BLaER1 (cell line): Measurements from ENCODE around the gene SSB.
A peak's percentile ranks its signal among the peaks of the same experiment; 100 is the strongest.
"Not testable (repeated sequence)": the region's sequence is repeated elsewhere in the genome, so short reads cannot be mapped to it uniquely, and the experiment has no call there.

Experiments used
- H3K27ac ChIP-seq: shearing (Covaris generic); formaldehyde crosslinking; 2 replicates; pipeline ENCODE4 v1.8.1; 2022
- H3K27me3 ChIP-seq: shearing (Covaris generic); formaldehyde crosslinking; 2 replicates; pipeline ENCODE4 v1.8.1; 2022
- H3K36me3 ChIP-seq: shearing (Covaris generic); formaldehyde crosslinking; 2 replicates; pipeline ENCODE4 v1.8.1; 2022
- H3K4me1 ChIP-seq: shearing (Covaris generic); formaldehyde crosslinking; 2 replicates; pipeline ENCODE4 v1.8.1; 2022
- H3K4me2 ChIP-seq: shearing (Covaris generic); formaldehyde crosslinking; 2 replicates; pipeline ENCODE4 v1.8.1; 2022
- H3K4me3 ChIP-seq: shearing (Covaris generic); formaldehyde crosslinking; 2 replicates; pipeline ENCODE4 v1.8.1; 2022
- H3K9ac ChIP-seq: shearing (Covaris generic); formaldehyde crosslinking; 2 replicates; pipeline ENCODE4 v1.8.1; 2022
- H3K9me3 ChIP-seq: shearing (Covaris generic); formaldehyde crosslinking; 2 replicates; pipeline ENCODE4 v1.8.1; 2022
- H4K20me1 ChIP-seq: shearing (Covaris generic); formaldehyde crosslinking; 2 replicates; pipeline ENCODE4 v1.8.1; 2022
- Cebpa-rat ChIP-seq: shearing (Covaris generic); IDR thresholded peaks from 2 replicates; pipeline ENCODE4 v1.8.1; 2022

Gene SSB

DNA sequence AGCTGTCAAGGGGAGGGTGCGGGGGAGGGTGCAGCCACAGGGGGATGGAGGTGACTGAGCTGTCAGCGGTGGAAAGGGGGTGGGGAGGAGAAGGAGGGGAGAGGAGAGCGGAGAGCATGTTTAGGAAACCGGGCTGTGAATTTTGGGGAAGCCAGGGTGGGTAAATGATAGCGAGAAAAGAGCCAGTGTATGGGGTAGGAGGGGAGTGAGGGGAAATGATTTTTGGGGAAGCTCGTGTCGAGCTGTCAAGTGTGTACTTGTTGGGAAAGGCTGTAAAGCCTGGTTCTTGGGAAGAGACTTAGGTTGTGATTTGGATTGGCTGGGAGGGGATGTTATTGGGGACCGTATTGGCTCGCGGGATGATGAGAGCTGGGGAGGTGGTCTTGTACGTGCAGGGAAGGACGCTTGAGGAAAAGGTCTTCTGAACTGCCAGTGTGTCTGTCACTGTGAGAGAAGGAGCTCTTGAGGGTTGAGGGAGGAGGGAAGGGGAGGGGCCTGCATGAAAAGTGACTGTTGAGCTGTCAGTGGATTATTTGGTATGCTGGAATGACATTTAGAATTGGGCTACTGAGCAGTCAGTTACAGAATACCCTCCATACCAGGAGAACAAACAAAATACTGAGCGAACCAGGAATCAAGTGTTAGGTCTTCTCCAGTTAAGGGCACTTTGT is 29.6 kb downstream of the SSB start:
- Histone ChIP-seq H3K36me3 (peaks cover 10% of the 10 kb centered on the region; the same call in 1 of the 2 replicates), H3K4me1 (peaks cover 36% of the 10 kb centered on the region), H3K27ac (peak overlapping the region; percentile 93), H4K20me1 (peaks cover 51% of the 10 kb centered on the region), H3K9me3 (no peaks in the 10 kb centered on the region), H3K27me3 (no peaks in the 10 kb centered on the region), H3K4me2 (peak overlapping the region; percentile 96), H3K4me3 (peak overlapping the region; percentile 100), H3K9ac (peak overlapping the region; percentile 96)
- no peak for TF ChIP-seq Cebpa-rat

DNA sequence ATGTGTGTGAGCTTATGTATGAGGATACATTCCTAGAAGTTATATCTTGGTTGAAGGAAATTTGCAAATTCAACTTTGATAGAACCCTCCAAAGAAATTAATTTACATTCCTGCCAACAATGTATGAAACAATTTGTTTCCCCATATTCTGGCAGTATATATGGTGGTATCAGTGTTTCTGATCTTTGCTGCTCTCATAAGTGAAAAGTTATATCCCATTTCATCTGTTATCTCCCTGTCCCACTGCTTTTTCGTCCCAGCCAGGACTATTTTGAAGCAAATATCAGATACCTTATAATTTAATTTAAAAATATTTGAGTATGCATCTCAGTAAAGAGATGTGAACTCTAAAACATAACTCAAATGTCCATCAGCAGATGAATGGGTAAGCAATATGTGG is 35.7 kb downstream of the SSB start:
- no peak overlapping the region for H3K4me2 ChIP-seq
- H3K27ac ChIP-seq, result no peak overlapping the region
- peaks cover 17% of the 10 kb centered on the region for H3K36me3 ChIP-seq
- H4K20me1 ChIP-seq, result peaks cover 63% of the 10 kb centered on the region
- no peaks in the 10 kb centered on the region for H3K9me3 ChIP-seq
- H3K9ac ChIP-seq, result no peak overlapping the region
- peaks cover 11% of the 10 kb centered on the region; the same call in 1 of the 2 replicates for H3K4me1 ChIP-seq
- H3K4me3 ChIP-seq, result no peak overlapping the region
- H3K27me3 ChIP-seq, result no peaks in the 10 kb centered on the region
- TF ChIP-seq Cebpa-rat, result no peak

DNA sequence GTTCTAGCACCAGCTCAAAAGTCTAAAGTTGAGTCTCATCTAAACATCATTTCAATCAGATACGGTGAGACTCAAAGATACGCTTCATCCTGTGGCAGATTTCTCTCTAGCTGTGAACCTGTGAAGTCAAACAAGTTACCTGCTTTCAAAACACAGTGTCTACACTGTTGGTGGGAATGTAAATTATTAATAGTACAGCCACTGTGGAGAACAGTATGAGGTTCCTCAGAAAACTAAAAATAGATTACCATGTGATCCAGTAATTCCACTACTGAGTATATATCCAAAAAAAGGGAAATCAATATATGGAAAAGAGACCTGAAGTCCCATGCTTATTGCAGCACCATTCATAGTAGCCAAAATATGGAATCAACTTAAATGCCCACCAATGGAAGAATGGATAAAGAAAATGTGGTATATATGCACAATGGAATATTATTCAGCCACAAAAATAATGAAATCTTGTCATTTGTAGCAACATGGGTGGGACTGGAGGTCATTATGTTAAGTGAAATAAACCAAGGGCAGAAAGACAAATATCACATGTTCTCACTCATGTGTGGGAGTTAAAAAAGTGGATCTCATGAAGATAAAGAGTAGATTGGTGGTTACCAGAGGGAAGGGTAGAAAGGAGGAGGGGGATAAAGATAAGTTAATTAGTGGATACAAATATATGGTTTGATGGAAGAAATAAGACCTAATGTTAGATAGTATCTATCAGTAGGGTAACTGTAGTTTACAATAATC is 40.2 kb downstream of the SSB start:
- TF ChIP-seq Cebpa-rat, result no peak
- H3K9ac ChIP-seq, result no peak overlapping the region
- no peak overlapping the region for H3K27ac ChIP-seq
- H3K4me2 ChIP-seq, result no peak overlapping the region
- peaks cover 20% of the 10 kb centered on the region for H3K9me3 ChIP-seq
- H3K4me1 ChIP-seq, result no peaks in the 10 kb centered on the region
- no peaks in the 10 kb centered on the region for H3K27me3 ChIP-seq
- H3K4me3 ChIP-seq, result no peak overlapping the region
- H4K20me1 ChIP-seq, result peaks cover 41% of the 10 kb centered on the region
- H3K36me3 ChIP-seq, result peaks cover 34% of the 10 kb centered on the region

DNA sequence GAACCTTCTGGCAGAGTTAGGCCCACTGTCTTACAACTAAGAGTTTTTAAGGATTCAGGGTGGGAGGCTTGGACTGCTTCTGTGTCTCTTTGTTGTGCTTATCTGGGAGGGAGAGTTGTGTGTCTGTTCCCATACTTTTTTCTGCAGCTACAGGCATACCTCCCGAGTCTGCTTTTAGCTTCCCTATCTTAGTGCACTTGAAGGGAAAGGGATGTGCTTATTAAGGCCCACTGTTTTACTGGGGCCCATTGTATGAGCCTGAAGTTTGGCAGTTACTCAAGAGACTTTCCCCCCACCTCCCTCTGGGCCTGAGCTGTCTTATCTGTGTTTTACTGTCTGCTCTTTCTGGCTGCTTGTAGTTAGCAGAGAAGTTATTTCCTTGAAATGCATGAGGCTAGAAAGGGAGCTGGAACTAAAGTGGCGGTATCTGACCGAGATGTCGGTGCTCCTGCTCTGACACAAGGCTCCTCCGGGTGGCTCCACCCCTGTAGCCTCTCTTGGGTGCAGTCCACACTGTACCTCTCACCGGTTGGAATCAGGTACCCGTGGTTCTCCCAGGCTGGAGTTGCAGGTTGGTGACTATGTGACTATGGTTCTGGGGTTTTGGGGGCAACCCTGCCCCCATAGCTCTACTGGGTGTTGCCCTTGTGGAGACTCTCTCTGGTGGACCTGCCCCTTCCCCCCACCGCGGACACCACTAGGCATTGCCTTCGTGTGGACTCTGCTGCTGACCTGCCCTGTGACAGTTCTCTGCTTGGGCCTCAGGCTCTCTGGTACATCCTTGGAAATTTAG is 41.5 kb downstream of the SSB start:
- Histone ChIP-seq H3K27me3 (no peaks in the 10 kb centered on the region), H3K36me3 (peaks cover 40% of the 10 kb centered on the region), H3K9ac (no peak overlapping the region), H3K27ac (no peak overlapping the region), H3K9me3 (peaks cover 20% of the 10 kb centered on the region), H4K20me1 (peaks cover 29% of the 10 kb centered on the region), H3K4me1 (no peaks in the 10 kb centered on the region), H3K4me2 (no peak overlapping the region), H3K4me3 (no peak overlapping the region)
- TF ChIP-seq Cebpa-rat, result no peak

DNA sequence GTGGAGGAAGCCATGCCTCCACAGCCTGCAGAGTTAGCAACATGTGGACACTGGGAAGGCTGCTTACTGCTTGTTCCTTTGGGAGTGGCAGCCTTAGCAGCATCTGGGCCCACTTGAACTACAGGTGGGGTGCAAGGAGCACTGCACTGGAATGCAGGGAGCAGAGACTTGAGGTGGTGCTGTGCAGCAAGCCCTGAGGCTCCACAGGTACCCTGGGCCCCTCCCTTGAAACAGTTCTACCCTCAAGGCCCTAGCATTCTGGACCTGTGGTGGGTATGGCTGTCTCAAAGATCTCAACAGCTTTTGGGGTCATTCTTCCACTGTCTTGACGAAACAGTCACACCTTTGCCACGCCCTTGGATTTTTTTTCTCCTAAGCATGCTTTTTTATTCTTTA is 42.1 kb downstream of the SSB start:
- Histone ChIP-seq H3K27ac (no peak overlapping the region), H3K36me3 (peaks cover 40% of the 10 kb centered on the region), H3K27me3 (no peaks in the 10 kb centered on the region), H4K20me1 (peaks cover 24% of the 10 kb centered on the region), H3K4me2 (no peak overlapping the region), H3K4me3 (no peak overlapping the region), H3K9ac (no peak overlapping the region), H3K4me1 (no peaks in the 10 kb centered on the region), H3K9me3 (peaks cover 20% of the 10 kb centered on the region)
- TF ChIP-seq Cebpa-rat, result no peak

DNA sequence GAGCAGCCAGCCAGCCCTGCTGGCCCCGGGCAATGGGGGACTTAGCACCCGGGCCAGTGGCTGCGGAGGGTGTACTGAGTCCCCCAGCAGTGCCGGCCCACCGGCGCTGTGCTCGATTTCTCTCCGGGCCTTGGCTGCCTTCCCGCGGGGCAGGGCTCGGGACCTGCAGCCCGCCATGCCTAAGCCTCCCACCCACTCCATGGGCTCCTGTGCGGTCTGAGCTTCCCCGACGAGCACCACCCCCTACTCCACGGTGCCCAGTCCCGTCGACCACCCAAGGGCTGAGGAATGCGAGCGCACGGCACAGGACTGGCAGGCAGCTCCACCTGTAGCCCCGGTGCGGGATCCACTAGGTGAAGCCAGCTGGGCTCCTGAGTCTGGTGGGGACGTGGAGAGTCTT is 43.0 kb downstream of the SSB start:
- Histone ChIP-seq H3K36me3 (peaks cover 40% of the 10 kb centered on the region), H3K9me3 (peaks cover 20% of the 10 kb centered on the region), H4K20me1 (peaks cover 18% of the 10 kb centered on the region)
- H3K9ac ChIP-seq, H3K4me3 ChIP-seq, H3K27me3 ChIP-seq, H3K4me2 ChIP-seq, H3K27ac ChIP-seq, H3K4me1 ChIP-seq: not testable (repeated sequence)

DNA sequence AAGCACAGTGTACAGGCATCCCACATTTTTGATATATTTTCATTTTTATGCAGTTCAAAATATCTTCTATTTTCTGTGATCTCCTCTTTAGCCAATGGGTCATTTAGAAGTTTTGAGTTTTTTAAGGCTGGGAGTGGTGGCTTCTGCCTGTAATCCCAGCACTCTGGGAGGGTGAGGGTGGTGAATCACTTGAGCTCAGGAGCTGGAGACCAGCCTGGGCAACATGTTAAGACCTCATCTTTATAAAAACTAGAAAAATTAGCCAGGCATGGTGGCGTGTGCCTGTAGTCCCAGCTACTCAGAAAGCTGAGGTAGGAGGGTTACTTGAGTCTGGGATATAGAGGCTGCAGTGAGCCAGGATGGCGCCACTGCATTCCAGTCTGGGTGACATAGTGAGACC is 46.3 kb downstream of the SSB start:
- Histone ChIP-seq H3K36me3 (peaks cover 50% of the 10 kb centered on the region), H3K4me3 (no peak overlapping the region), H3K9ac (no peak overlapping the region), H3K27ac (no peak overlapping the region), H4K20me1 (peaks cover 10% of the 10 kb centered on the region), H3K4me2 (no peak overlapping the region), H3K27me3 (no peaks in the 10 kb centered on the region), H3K9me3 (peaks cover 38% of the 10 kb centered on the region), H3K4me1 (no peaks in the 10 kb centered on the region)
- no peak for TF ChIP-seq Cebpa-rat

DNA sequence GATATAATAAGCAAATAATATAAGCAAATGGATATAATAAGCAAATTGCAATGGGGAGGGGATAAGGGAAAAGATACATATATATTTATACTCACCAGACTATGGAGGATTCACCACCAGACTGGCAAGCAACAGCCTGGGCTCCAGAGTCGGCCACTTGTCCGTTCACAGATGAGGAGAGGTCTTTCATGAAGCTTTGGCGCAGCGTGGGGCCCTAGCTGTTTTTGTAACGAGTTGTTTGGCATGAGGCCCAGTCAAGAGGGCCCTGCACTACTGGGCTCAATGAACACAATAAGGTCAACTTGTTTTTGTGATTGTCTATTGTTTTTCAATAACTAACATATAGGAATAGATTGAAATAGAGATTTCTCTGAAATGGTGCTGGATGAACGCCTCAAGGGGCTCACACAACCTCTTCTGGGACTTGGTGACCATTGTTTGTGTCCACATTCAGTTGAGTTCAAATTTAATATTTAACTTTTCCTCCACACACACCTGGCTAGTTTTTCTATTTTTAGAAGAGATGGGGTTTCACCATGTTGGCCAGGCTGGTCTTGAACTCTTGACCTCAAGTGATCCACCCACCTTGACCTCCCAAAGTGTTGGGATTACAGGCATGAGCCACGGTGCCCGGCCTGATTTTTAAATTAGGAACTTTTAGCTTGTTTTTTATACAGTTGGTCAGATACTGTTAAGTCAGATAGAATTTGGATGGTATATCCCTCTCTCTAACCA is 50.5 kb downstream of the SSB start:
- H3K27me3 ChIP-seq, H3K4me1 ChIP-seq, H4K20me1 ChIP-seq, H3K4me3 ChIP-seq, H3K9ac ChIP-seq, H3K27ac ChIP-seq, H3K4me2 ChIP-seq: not testable (repeated sequence)
- Histone ChIP-seq H3K9me3 (peaks cover 36% of the 10 kb centered on the region), H3K36me3 (peaks cover 33% of the 10 kb centered on the region)

DNA sequence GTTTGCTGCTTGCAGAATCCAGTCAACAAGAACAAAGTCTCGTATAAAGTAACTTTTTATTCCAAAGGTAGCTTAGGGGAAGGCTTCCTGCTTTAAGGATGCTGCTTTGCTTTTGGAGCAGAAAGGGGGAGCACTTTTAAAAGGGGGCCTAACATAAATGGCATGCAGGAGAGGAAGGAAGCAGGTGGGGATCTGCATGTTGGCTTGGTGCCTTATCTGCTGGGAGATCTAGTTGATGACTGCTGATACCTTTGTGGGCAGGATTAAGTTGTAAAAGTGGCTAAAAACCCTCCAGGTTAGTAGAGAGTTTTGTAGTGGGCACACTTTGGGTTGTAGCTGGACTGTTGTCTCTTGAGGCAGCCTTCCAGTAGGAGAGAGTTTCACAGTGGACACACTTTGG is 51.0 kb downstream of the SSB start:
- Histone ChIP-seq H3K36me3 (peaks cover 28% of the 10 kb centered on the region), H4K20me1 (no peaks in the 10 kb centered on the region), H3K4me1 (no peaks in the 10 kb centered on the region), H3K4me2 (no peak overlapping the region), H3K27me3 (no peaks in the 10 kb centered on the region), H3K9me3 (peaks cover 36% of the 10 kb centered on the region), H3K27ac (no peak overlapping the region), H3K9ac (no peak overlapping the region), H3K4me3 (no peak overlapping the region)
- no peak for TF ChIP-seq Cebpa-rat
